ENCODE measurements around the gene OSBPL3. TPM values are rescaled to one million over a fixed set of nuclear protein-coding genes. Genes with fewer than 3 reads are reported as not detected.

Gene OSBPL3
- total and polyA plus RNA-seq, 2 experiments from 2014 or later, result 21.8 to 25.8 TPM

GRCh38 chr7:24903559-24903958, 76.4 kb downstream of the OSBPL3 start:
- H3K4me3 ChIP-seq, result no peak overlapping the region
- peaks cover 95% of the 10 kb centered on the region for H3K79me2 ChIP-seq (ENCODE audit: insufficient read depth)
- H3K27me3 ChIP-seq (replicated peaks; ENCODE audit: insufficient read depth), result no peaks in the 10 kb centered on the region
- H4K20me1 ChIP-seq (ENCODE audit: insufficient read depth), result no peaks in the 10 kb centered on the region
- no peaks in the 10 kb centered on the region for H3K36me3 ChIP-seq (ENCODE audit: low read depth)
- H3K27ac ChIP-seq, result no peak overlapping the region
- peaks cover 48% of the 10 kb centered on the region for H3F3A ChIP-seq (ENCODE audit: insufficient read depth)
- DNase-seq, result no peak
- H3K9ac ChIP-seq, result no peak overlapping the region
- in situ Hi-C loops (cut with MboI), result no loop called here
- H3K9me3 ChIP-seq (ENCODE audit: low read depth), result no peaks in the 10 kb centered on the region
- 98 to 100% methylated on average over 2 to 3 of the region's 3 CpGs for WGBS, 2 experiments (ENCODE audit: low coverage in 1 of 2, low lambda C conversion rate in 2 of 2, missing lambda C conversion rate in 2 of 2)
- TF ChIP-seq EZH2phosphoT487 (IDR thresholded peaks at IDR 0.05; ENCODE audit: insufficient read depth, low read depth), result no peak
- no peak for TF ChIP-seq EZH2 (IDR thresholded peaks at IDR 0.05; ENCODE audit: insufficient read depth, poor library complexity, severe bottlenecking)
- no peak overlapping the region for H2AFZ ChIP-seq
- no peak overlapping the region for H3K4me2 ChIP-seq (ENCODE audit: unreplicated experiment)
- peaks cover 44% of the 10 kb centered on the region for H3K4me1 ChIP-seq (ENCODE audit: insufficient read depth)
- H3K9me2 ChIP-seq (ENCODE audit: insufficient read depth), result no peaks in the 10 kb centered on the region

DNA sequence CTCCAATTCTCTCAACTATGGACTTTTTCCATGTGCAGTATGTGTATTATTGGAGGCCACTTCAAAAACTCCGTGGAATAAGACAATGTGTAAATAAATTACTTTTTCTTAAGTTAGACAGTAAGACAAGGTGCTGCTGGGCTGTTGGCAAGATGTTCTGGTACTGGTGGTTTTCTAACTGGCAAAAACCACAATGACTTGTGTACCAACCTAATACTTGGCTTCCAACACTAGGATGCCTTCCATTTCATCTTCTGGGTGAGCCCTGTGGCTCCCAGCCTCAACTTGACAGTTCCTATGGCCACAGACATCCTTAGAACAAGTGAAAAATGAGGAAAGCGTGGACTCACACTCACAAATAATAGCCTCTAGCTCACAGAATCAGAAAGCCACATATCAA, 77.0 kb downstream of the OSBPL3 start:
- 96 to 98% methylated on average over 2 of the region's 2 CpGs for WGBS, 2 experiments (ENCODE audit: low coverage in 1 of 2, low lambda C conversion rate in 2 of 2, missing lambda C conversion rate in 2 of 2)
- Histone ChIP-seq H4K20me1 (ENCODE audit: insufficient read depth) (no peaks in the 10 kb centered on the region), H2AFZ (no peak overlapping the region), H3K27ac (no peak overlapping the region), H3F3A (ENCODE audit: insufficient read depth) (peaks cover 52% of the 10 kb centered on the region), H3K4me2 (ENCODE audit: unreplicated experiment) (no peak overlapping the region), H3K9ac (no peak overlapping the region), H3K9me2 (ENCODE audit: insufficient read depth) (no peaks in the 10 kb centered on the region), H3K36me3 (ENCODE audit: low read depth) (no peaks in the 10 kb centered on the region), H3K79me2 (ENCODE audit: insufficient read depth) (peaks cover 95% of the 10 kb centered on the region), H3K4me3 (no peak overlapping the region), H3K9me3 (ENCODE audit: low read depth) (no peaks in the 10 kb centered on the region), H3K4me1 (ENCODE audit: insufficient read depth) (peaks cover 43% of the 10 kb centered on the region), H3K27me3 (replicated peaks; ENCODE audit: insufficient read depth) (no peaks in the 10 kb centered on the region)
- no peak for DNase-seq
- TF ChIP-seq EZH2 (IDR thresholded peaks at IDR 0.05; ENCODE audit: insufficient read depth, poor library complexity, severe bottlenecking) (no peak), EZH2phosphoT487 (IDR thresholded peaks at IDR 0.05; ENCODE audit: insufficient read depth, low read depth) (no peak)
- in situ Hi-C loops (cut with MboI), result no loop called here

DNA sequence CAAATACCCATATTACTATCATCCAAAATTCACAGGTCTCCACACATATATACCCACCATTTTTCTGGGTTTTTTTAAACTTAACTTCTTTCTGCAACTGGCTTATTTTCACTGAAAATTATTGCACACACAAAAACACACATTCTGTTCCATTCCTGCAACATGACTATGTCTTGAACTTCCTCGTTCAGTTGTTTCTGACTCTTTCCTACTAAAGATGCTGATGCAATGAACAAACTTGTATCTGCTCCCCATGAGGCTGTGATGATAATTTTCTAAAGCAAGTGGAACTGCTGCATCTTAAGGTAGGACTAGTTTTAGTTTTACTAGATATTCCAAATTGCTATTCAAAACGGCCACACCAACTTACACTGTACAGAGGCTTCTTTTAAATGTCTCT, 77.7 kb downstream of the OSBPL3 start:
- Histone ChIP-seq H3K27ac (no peak overlapping the region), H2AFZ (no peak overlapping the region), H3K9me2 (ENCODE audit: insufficient read depth) (no peaks in the 10 kb centered on the region), H4K20me1 (ENCODE audit: insufficient read depth) (no peaks in the 10 kb centered on the region), H3K36me3 (ENCODE audit: low read depth) (no peaks in the 10 kb centered on the region), H3K9me3 (ENCODE audit: low read depth) (no peaks in the 10 kb centered on the region), H3F3A (ENCODE audit: insufficient read depth) (peaks cover 46% of the 10 kb centered on the region), H3K27me3 (replicated peaks; ENCODE audit: insufficient read depth) (no peaks in the 10 kb centered on the region), H3K4me2 (ENCODE audit: unreplicated experiment) (peak overlapping the region; percentile 6), H3K4me1 (ENCODE audit: insufficient read depth) (peaks cover 36% of the 10 kb centered on the region), H3K4me3 (no peak overlapping the region), H3K9ac (no peak overlapping the region), H3K79me2 (ENCODE audit: insufficient read depth) (peaks cover 94% of the 10 kb centered on the region)
- 62 to 78% methylated on average over 2 of the region's 2 CpGs for WGBS, 2 experiments (ENCODE audit: low coverage in 1 of 2, low lambda C conversion rate in 2 of 2, missing lambda C conversion rate in 2 of 2)
- no peak for TF ChIP-seq EZH2phosphoT487 (IDR thresholded peaks at IDR 0.05; ENCODE audit: insufficient read depth, low read depth)
- TF ChIP-seq EZH2 (IDR thresholded peaks at IDR 0.05; ENCODE audit: insufficient read depth, poor library complexity, severe bottlenecking), result no peak
- peak; percentile 77 for DNase-seq
- in situ Hi-C loops (cut with MboI), result no loop called here

DNA sequence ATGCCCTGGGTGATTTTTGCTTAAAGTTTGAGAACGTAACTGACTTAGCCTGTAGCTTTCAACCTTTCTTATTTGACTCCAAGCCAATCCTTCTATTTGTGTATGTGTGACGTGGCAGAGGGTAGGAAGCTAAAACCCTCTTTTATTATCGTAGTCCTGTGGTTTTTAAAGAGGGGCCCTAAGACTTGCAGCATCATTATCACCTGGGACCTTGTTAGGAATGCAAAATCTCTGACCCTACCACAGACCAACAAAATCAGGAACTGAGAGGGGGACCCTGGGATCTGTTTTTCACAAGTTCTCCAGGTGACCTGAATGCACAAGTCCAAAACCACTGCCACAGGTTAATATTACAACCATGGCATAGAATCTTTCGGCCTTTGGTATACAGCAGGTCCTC, 80.1 kb downstream of the OSBPL3 start:
- no peaks in the 10 kb centered on the region for H3K9me3 ChIP-seq (ENCODE audit: low read depth)
- peaks cover 17% of the 10 kb centered on the region for H3K4me1 ChIP-seq (ENCODE audit: insufficient read depth)
- H3K27ac ChIP-seq, result no peak overlapping the region
- H3K36me3 ChIP-seq (ENCODE audit: low read depth), result no peaks in the 10 kb centered on the region
- no peak overlapping the region for H3K4me3 ChIP-seq
- H3K79me2 ChIP-seq (ENCODE audit: insufficient read depth), result peaks cover 98% of the 10 kb centered on the region
- no peak overlapping the region for H3K9ac ChIP-seq
- no peaks in the 10 kb centered on the region for H4K20me1 ChIP-seq (ENCODE audit: insufficient read depth)
- in situ Hi-C loops (cut with MboI), result no loop called here
- peaks cover 27% of the 10 kb centered on the region for H3F3A ChIP-seq (ENCODE audit: insufficient read depth)
- 100% methylated on average over 4 of the region's 4 CpGs for WGBS, 2 experiments (ENCODE audit: low coverage in 1 of 2, low lambda C conversion rate in 2 of 2, missing lambda C conversion rate in 2 of 2)
- H2AFZ ChIP-seq, result no peak overlapping the region
- DNase-seq, result no peak
- no peaks in the 10 kb centered on the region for H3K27me3 ChIP-seq (replicated peaks; ENCODE audit: insufficient read depth)
- H3K9me2 ChIP-seq (ENCODE audit: insufficient read depth), result no peaks in the 10 kb centered on the region
- no peak for TF ChIP-seq EZH2 (IDR thresholded peaks at IDR 0.05; ENCODE audit: insufficient read depth, poor library complexity, severe bottlenecking)
- TF ChIP-seq EZH2phosphoT487 (IDR thresholded peaks at IDR 0.05; ENCODE audit: insufficient read depth, low read depth), result no peak
- no peak overlapping the region for H3K4me2 ChIP-seq (ENCODE audit: unreplicated experiment)

- H3F3A ChIP-seq (ENCODE audit: insufficient read depth), result peaks cover 21% of the 10 kb centered on the region; the same call in 1 of the 2 replicates
- DNase-seq, result no peak
- peaks cover 11% of the 10 kb centered on the region for H3K4me1 ChIP-seq (ENCODE audit: insufficient read depth)
- peaks cover 98% of the 10 kb centered on the region for H3K79me2 ChIP-seq (ENCODE audit: insufficient read depth)
- H3K9me3 ChIP-seq (ENCODE audit: low read depth), result no peaks in the 10 kb centered on the region
- H3K4me2 ChIP-seq (ENCODE audit: unreplicated experiment), result peak overlapping the region; percentile 1
- no peak overlapping the region for H2AFZ ChIP-seq
- WGBS, 2 experiments (ENCODE audit: low coverage in 1 of 2, low lambda C conversion rate in 2 of 2, missing lambda C conversion rate in 2 of 2), result 97 to 100% methylated on average over 1 of the region's 1 CpG
- H3K9ac ChIP-seq, result no peak overlapping the region
- in situ Hi-C loops (cut with MboI), result no loop called here
- no peaks in the 10 kb centered on the region for H3K27me3 ChIP-seq (replicated peaks; ENCODE audit: insufficient read depth)
- H3K9me2 ChIP-seq (ENCODE audit: insufficient read depth), result no peaks in the 10 kb centered on the region
- no peak overlapping the region for H3K4me3 ChIP-seq
- no peaks in the 10 kb centered on the region for H3K36me3 ChIP-seq (ENCODE audit: low read depth)
- no peak overlapping the region for H3K27ac ChIP-seq
- TF ChIP-seq EZH2phosphoT487 (IDR thresholded peaks at IDR 0.05; ENCODE audit: insufficient read depth, low read depth), result no peak
- no peak for TF ChIP-seq EZH2 (IDR thresholded peaks at IDR 0.05; ENCODE audit: insufficient read depth, poor library complexity, severe bottlenecking)
- no peaks in the 10 kb centered on the region for H4K20me1 ChIP-seq (ENCODE audit: insufficient read depth)
Observed at GRCh38 chr7:24899161-24899560, 80.8 kb downstream of the OSBPL3 start.

Data from GM23248 (cell line).